Activated naive CD4-positive, alpha-beta T cell treated with anti-CD3 and anti-CD28 coated beads, Interleukin-2, amount 10 ng/mL, durations not matched to agents 7 days and 5 days (primary cell): ENCODE results near the gene TCF15.

ENCODE experiments used
- CTCF ChIA-PET: fragments of 350-600 bp; sonication (Branson Sonifier 250); formaldehyde crosslinking; loops from one replicate; lab custom pipeline; 2021; ENCODE audit warnings: antibody characterized with exemption; lab: Charles Lee
- DNase-seq: peaks from one replicate; pipeline ENCODE4 v3.0.0-alpha.2; 2020
- H3K27ac Mint-ChIP-seq: one replicate; pipeline ENCODE4 v1.8.0; 2021; ENCODE audit warnings: mild to moderate bottlenecking, moderate library complexity, mixed read lengths
- H3K27me3 Mint-ChIP-seq: one replicate; pipeline ENCODE4 v1.8.0; 2021; ENCODE audit warnings: mild to moderate bottlenecking, mixed read lengths
- H3K36me3 Mint-ChIP-seq: one replicate; pipeline ENCODE4 v1.8.0; 2021; ENCODE audit warnings: mixed read lengths
- H3K4me1 Mint-ChIP-seq: one replicate; pipeline ENCODE4 v1.8.0; 2021; ENCODE audit warnings: mixed read lengths
- H3K4me3 Mint-ChIP-seq: one replicate; pipeline ENCODE4 v1.8.0; 2021; ENCODE audit warnings: mild to moderate bottlenecking, moderate library complexity, mixed read lengths
- H3K9me3 Mint-ChIP-seq: one replicate; pipeline ENCODE4 v1.8.0; 2021; ENCODE audit warnings: mixed read lengths

Gene TCF15

GRCh38 chr20:611843-612185 lies 1.7 kb upstream of the TCF15 start:
- Mint-ChIP-seq H3K27ac (no peak overlapping the region), H3K4me3 (no peak overlapping the region), H3K27me3 (peaks cover 77% of the 10 kb centered on the region)

GRCh38 chr20:611047-611842 lies 1.1 kb upstream of the TCF15 start:
- no peaks in the 10 kb centered on the region for H3K36me3 Mint-ChIP-seq
- peaks cover 10% of the 10 kb centered on the region for H3K4me1 Mint-ChIP-seq
- no peak for DNase-seq
- no peak overlapping the region for H3K27ac Mint-ChIP-seq
- CTCF ChIA-PET, result interaction anchor here (0.6 kb wide), 1 partner anchor 34 kb away, joined by 3 read pairs; no protein-coding TSS in a partner anchor
- H3K4me3 Mint-ChIP-seq, result peak overlapping the region; percentile 10
- peaks cover 78% of the 10 kb centered on the region for H3K27me3 Mint-ChIP-seq
- H3K9me3 Mint-ChIP-seq, result no peaks in the 10 kb centered on the region

More at GRCh38 chr20:611843-612185, 1.7 kb upstream of the TCF15 start:
- Mint-ChIP-seq H3K36me3 (no peaks in the 10 kb centered on the region), H3K4me1 (peaks cover 10% of the 10 kb centered on the region), H3K9me3 (no peaks in the 10 kb centered on the region)
- CTCF ChIA-PET, result interaction anchor here (0.6 kb wide), 1 partner anchor 33 kb away, joined by 3 read pairs; no protein-coding TSS in a partner anchor
- DNase-seq, result no peak

GRCh38 chr20:609371-609964 lies 641 bp downstream of the TCF15 start:
- CTCF ChIA-PET, result no interaction called here
- peaks cover 10% of the 10 kb centered on the region for H3K4me1 Mint-ChIP-seq
- H3K27me3 Mint-ChIP-seq, result peaks cover 88% of the 10 kb centered on the region
- no peaks in the 10 kb centered on the region for H3K9me3 Mint-ChIP-seq
- no peaks in the 10 kb centered on the region for H3K36me3 Mint-ChIP-seq
- no peak overlapping the region for H3K27ac Mint-ChIP-seq
- no peak overlapping the region for H3K4me3 Mint-ChIP-seq
- no peak for DNase-seq

GRCh38 chr20:608970-609369 lies 1.1 kb downstream of the TCF15 start:
- Mint-ChIP-seq H3K4me1 (peaks cover 10% of the 10 kb centered on the region), H3K27ac (no peak overlapping the region), H3K27me3 (peaks cover 86% of the 10 kb centered on the region), H3K36me3 (no peaks in the 10 kb centered on the region), H3K4me3 (no peak overlapping the region), H3K9me3 (no peaks in the 10 kb centered on the region)
- CTCF ChIA-PET, result no interaction called here
- no peak for DNase-seq

- Mint-ChIP-seq H3K27ac (no peak overlapping the region), H3K36me3 (no peaks in the 10 kb centered on the region), H3K4me3 (no peak overlapping the region), H3K27me3 (peaks cover 86% of the 10 kb centered on the region), H3K4me1 (peaks cover 10% of the 10 kb centered on the region), H3K9me3 (no peaks in the 10 kb centered on the region)
- no peak for DNase-seq
- CTCF ChIA-PET, result no interaction called here
Observed at GRCh38 chr20:607476-607875, 2.6 kb downstream of the TCF15 start.

- no peaks in the 10 kb centered on the region for H3K4me1 Mint-ChIP-seq
Observed at GRCh38 chr20:605237-605636, 4.9 kb downstream of the TCF15 start.

GRCh38 chr20:603116-603640 lies 6.9 kb downstream of the TCF15 start:
- CTCF ChIA-PET, result interaction anchor here (1.6 kb wide), 1 partner anchor 42 kb away, joined by 6 read pairs; no protein-coding TSS in a partner anchor
- Mint-ChIP-seq H3K4me1 (no peaks in the 10 kb centered on the region), H3K27ac (no peak overlapping the region), H3K4me3 (no peak overlapping the region), H3K27me3 (peaks cover 51% of the 10 kb centered on the region), H3K36me3 (no peaks in the 10 kb centered on the region), H3K9me3 (no peaks in the 10 kb centered on the region)
- no peak for DNase-seq

More at GRCh38 chr20:605237-605636, 4.9 kb downstream of the TCF15 start:
- H3K27ac Mint-ChIP-seq, result no peak overlapping the region
- no peak for DNase-seq
- H3K27me3 Mint-ChIP-seq, result peaks cover 68% of the 10 kb centered on the region
- H3K36me3 Mint-ChIP-seq, result no peaks in the 10 kb centered on the region
- no peak overlapping the region for H3K4me3 Mint-ChIP-seq
- H3K9me3 Mint-ChIP-seq, result no peaks in the 10 kb centered on the region
- CTCF ChIA-PET, result no interaction called here

GRCh38 chr20:602111-602970 lies 7.8 kb downstream of the TCF15 start:
- Mint-ChIP-seq H3K27me3 (peaks cover 42% of the 10 kb centered on the region), H3K9me3 (no peaks in the 10 kb centered on the region), H3K4me3 (no peak overlapping the region), H3K4me1 (no peaks in the 10 kb centered on the region), H3K36me3 (no peaks in the 10 kb centered on the region), H3K27ac (no peak overlapping the region)
- DNase-seq, result no peak
- CTCF ChIA-PET, result no interaction called here

GRCh38 chr20:600736-601135 lies 9.4 kb downstream of the TCF15 start:
- DNase-seq, result no peak
- Mint-ChIP-seq H3K4me3 (no peak overlapping the region), H3K36me3 (no peaks in the 10 kb centered on the region), H3K27ac (no peak overlapping the region), H3K27me3 (peaks cover 36% of the 10 kb centered on the region), H3K9me3 (no peaks in the 10 kb centered on the region), H3K4me1 (no peaks in the 10 kb centered on the region)
- CTCF ChIA-PET, result interaction anchor here (1.3 to 2.0 kb wide), 2 partner anchors 45 to 67 kb away, joined by 3 to 4 read pairs; no protein-coding TSS in a partner anchor

- Mint-ChIP-seq H3K4me3 (no peak overlapping the region), H3K9me3 (no peaks in the 10 kb centered on the region), H3K27me3 (peaks cover 30% of the 10 kb centered on the region), H3K4me1 (no peaks in the 10 kb centered on the region), H3K27ac (no peak overlapping the region), H3K36me3 (no peaks in the 10 kb centered on the region)
- DNase-seq, result no peak
- CTCF ChIA-PET, result interaction anchor here (1.3 to 2.0 kb wide), 2 partner anchors 45 to 67 kb away, joined by 3 to 4 read pairs; no protein-coding TSS in a partner anchor
Observed at GRCh38 chr20:600141-600540, 10.0 kb downstream of the TCF15 start.

GRCh38 chr20:598133-598850 lies 11.8 kb downstream of the TCF15 start:
- Mint-ChIP-seq H3K27ac (no peak overlapping the region), H3K27me3 (peaks cover 18% of the 10 kb centered on the region), H3K9me3 (no peaks in the 10 kb centered on the region), H3K36me3 (no peaks in the 10 kb centered on the region), H3K4me1 (no peaks in the 10 kb centered on the region), H3K4me3 (no peak overlapping the region)
- CTCF ChIA-PET, result no interaction called here
- DNase-seq, result no peak

- H3K27me3 Mint-ChIP-seq, result peaks cover 11% of the 10 kb centered on the region
- CTCF ChIA-PET, result no interaction called here
- no peaks in the 10 kb centered on the region for H3K9me3 Mint-ChIP-seq
- no peak overlapping the region for H3K27ac Mint-ChIP-seq
- H3K4me3 Mint-ChIP-seq, result no peak overlapping the region
- no peaks in the 10 kb centered on the region for H3K4me1 Mint-ChIP-seq
- no peaks in the 10 kb centered on the region for H3K36me3 Mint-ChIP-seq
- no peak for DNase-seq
Observed at GRCh38 chr20:597560-597959, 12.5 kb downstream of the TCF15 start.
